H9 (cell line): ENCODE results near the gene PHACTR2. TPM values are rescaled to one million over a fixed set of nuclear protein-coding genes. Genes with fewer than 3 reads are reported as not detected.

ENCODE experiments used
- DNase-seq: peaks from one replicate; pipeline ENCODE4 v3.0.0-alpha.2; 2017
- H2AFZ ChIP-seq: one replicate; pipeline ENCODE4 v1.6.1; 2013; ENCODE audit warnings: mild to moderate bottlenecking, low read length, control low read depth, moderate library complexity
- H2AK5ac ChIP-seq: 2 replicates; pipeline ENCODE4 v1.6.1; 2013; ENCODE audit warnings: low read length, control low read depth, mixed read lengths; ENCODE audit not compliant: insufficient read length
- H2BK120ac ChIP-seq: one replicate; pipeline ENCODE4 v1.6.1; 2013; ENCODE audit warnings: low read depth, mild to moderate bottlenecking, low read length, control low read depth, inconsistent platforms; ENCODE audit not compliant: poor library complexity, severe bottlenecking
- H2BK12ac ChIP-seq: 2 replicates; pipeline ENCODE4 v1.6.1; 2013; ENCODE audit warnings: low read length, control low read depth, mixed read lengths, low read depth; ENCODE audit not compliant: insufficient read length
- H2BK15ac ChIP-seq: 2 replicates; pipeline ENCODE4 v1.6.1; 2013; ENCODE audit warnings: low read depth, low read length, control low read depth
- H2BK20ac ChIP-seq: one replicate; pipeline ENCODE4 v1.6.1; 2013; ENCODE audit warnings: low read depth, mild to moderate bottlenecking, low read length, control low read depth, inconsistent platforms; ENCODE audit not compliant: poor library complexity, severe bottlenecking
- H2BK5ac ChIP-seq: 2 replicates; pipeline ENCODE4 v1.6.1; 2013; ENCODE audit warnings: low read length, control low read depth, mixed read lengths; ENCODE audit not compliant: insufficient read length
- H3K14ac ChIP-seq: 2 replicates; pipeline ENCODE4 v1.6.1; 2013; ENCODE audit warnings: low read length, control low read depth; ENCODE audit not compliant: insufficient read depth
- H3K18ac ChIP-seq: 2 replicates; pipeline ENCODE4 v1.6.1; 2013; ENCODE audit warnings: low read depth, mild to moderate bottlenecking, mixed read lengths, low read length, control low read depth; ENCODE audit not compliant: insufficient read length
- H3K23ac ChIP-seq: 2 replicates; pipeline ENCODE4 v1.6.1; 2013; ENCODE audit warnings: low read length, control low read depth, mixed read lengths, low read depth; ENCODE audit not compliant: insufficient read length
- H3K23me2 ChIP-seq: 2 replicates; pipeline ENCODE4 v1.6.1; 2013; ENCODE audit warnings: low read depth, mild to moderate bottlenecking, mixed read lengths, low read length, control low read depth; ENCODE audit not compliant: insufficient read length, poor library complexity, severe bottlenecking
- H3K27ac ChIP-seq: 2 replicates; pipeline ENCODE4 v1.5.1; 2013; ENCODE audit warnings: low read length, control low read depth, mixed read lengths, low read depth; ENCODE audit not compliant: insufficient read length
- H3K27me3 ChIP-seq: 2 replicates; pipeline ENCODE4 v1.6.1; 2013; ENCODE audit warnings: low read length, control low read depth, inconsistent platforms; ENCODE audit not compliant: insufficient read depth
- H3K4ac ChIP-seq: 2 replicates; pipeline ENCODE4 v1.6.1; 2013; ENCODE audit warnings: low read depth, mild to moderate bottlenecking, control low read depth, inconsistent platforms, low read length, moderate library complexity
- H3K4me1 ChIP-seq: 2 replicates; pipeline ENCODE4 v1.6.1; 2013; ENCODE audit warnings: low read length, control low read depth, inconsistent platforms; ENCODE audit not compliant: insufficient read depth
- H3K4me2 ChIP-seq: 2 replicates; pipeline ENCODE4 v1.6.1; 2013; ENCODE audit warnings: low read length, control low read depth, mixed read lengths; ENCODE audit not compliant: insufficient read length, insufficient read depth
- H3K56ac ChIP-seq: 2 replicates; pipeline ENCODE4 v1.6.1; 2013; ENCODE audit warnings: low read depth, mild to moderate bottlenecking, mixed read lengths, low read length, control low read depth; ENCODE audit not compliant: insufficient read length
- H3K79me1 ChIP-seq: 2 replicates; pipeline ENCODE4 v1.6.1; 2013; ENCODE audit warnings: low read depth, mild to moderate bottlenecking, moderate library complexity, low read length, control low read depth, inconsistent platforms; ENCODE audit not compliant: insufficient read depth, poor library complexity, severe bottlenecking
- H3K79me2 ChIP-seq: 2 replicates; pipeline ENCODE4 v1.6.1; 2013; ENCODE audit warnings: low read length, control low read depth, inconsistent platforms; ENCODE audit not compliant: insufficient read depth
- H3K9ac ChIP-seq: 2 replicates; pipeline ENCODE4 v1.6.1; 2013; ENCODE audit warnings: low read length, control low read depth, mixed read lengths; ENCODE audit not compliant: insufficient read length; ENCODE audit errors: extremely low read depth
- H3K9me3 ChIP-seq: one replicate; pipeline ENCODE4 v1.6.1; 2013; ENCODE audit warnings: low read depth, low read length, inconsistent platforms; ENCODE audit not compliant: control insufficient read depth
- H3T11ph ChIP-seq: one replicate; pipeline ENCODE4 v1.6.1; 2013; ENCODE audit warnings: mild to moderate bottlenecking, low read length, control low read depth, inconsistent platforms
- H4K20me1 ChIP-seq: one replicate; pipeline ENCODE4 v1.6.1; 2013; ENCODE audit not compliant: control insufficient read depth, insufficient read length, insufficient read depth
- H4K5ac ChIP-seq: 2 replicates; pipeline ENCODE4 v1.6.1; 2013; ENCODE audit warnings: low read depth, mild to moderate bottlenecking, mixed read lengths, low read length, control low read depth; ENCODE audit not compliant: insufficient read length
- H4K8ac ChIP-seq: replicated peaks from 2 replicates; pipeline ENCODE4 v1.6.1; 2013; ENCODE audit warnings: low read length, control low read depth, mixed read lengths, low read depth; ENCODE audit not compliant: insufficient read length
- H4K91ac ChIP-seq: 2 replicates; pipeline ENCODE4 v1.6.1; 2013; ENCODE audit warnings: low read depth, mild to moderate bottlenecking, moderate library complexity, mixed read lengths, low read length, control low read depth; ENCODE audit not compliant: insufficient read length
- H3K27ac Mint-ChIP-seq, 3 experiments: 2 replicates in 2 of 3; 3 replicates in 1 of 3; pipeline ENCODE4 v1.8.0; 2020 to 2021; ENCODE audit warnings: mixed read lengths in 3 of 3, mild to moderate bottlenecking in 1 of 3, moderate library complexity in 1 of 3
- H3K27me3 Mint-ChIP-seq: 2 replicates; pipeline ENCODE4 v1.8.0; 2021; ENCODE audit warnings: low read depth, mild to moderate bottlenecking, moderate library complexity, mixed read lengths
- H3K36me3 Mint-ChIP-seq, 3 experiments: 2 replicates in 2 of 3; 3 replicates in 1 of 3; pipeline ENCODE4 v1.8.0; 2020 to 2021; ENCODE audit warnings: low read depth in 3 of 3, mixed read lengths in 3 of 3; ENCODE audit not compliant: insufficient read depth in 1 of 3
- H3K4me1 Mint-ChIP-seq, 2 experiments: 2 replicates each; pipeline ENCODE4 v1.8.0; 2020; ENCODE audit warnings: mixed read lengths in 2 of 2
- H3K4me3 Mint-ChIP-seq, 2 experiments: 2 replicates in 1 of 2; 3 replicates in 1 of 2; pipeline ENCODE4 v1.8.0; 2020 to 2021; ENCODE audit warnings: mild to moderate bottlenecking in 2 of 2, mixed read lengths in 2 of 2, moderate library complexity in 1 of 2
- H3K9me3 Mint-ChIP-seq, 2 experiments: 2 replicates in 1 of 2; 3 replicates in 1 of 2; pipeline ENCODE4 v1.8.0; 2020; ENCODE audit warnings: mild to moderate bottlenecking in 2 of 2, mixed read lengths in 2 of 2, moderate library complexity in 1 of 2
- WGBS: extraction: QIAGEN DNeasy Blood & Tissue Kit; methylation state at CpG from one replicate; pipeline ENCODE4 v1.1.7; 2013; ENCODE audit warnings: missing lambda C conversion rate, low lambda C conversion rate, mixed read lengths; ENCODE audit not compliant: insufficient read length; ENCODE audit errors: extremely low coverage; 5-methylcytosine and 5-hydroxymethylcytosine counted together
- total RNA-seq: library from RNA; stranded (reverse); gene quantifications from 2 replicates; pipeline ENCODE4 v1.2.1, GENCODE V29; 2021
- TF ChIP-seq, protein P1 (sequence below): fragments of 200-600 bp; sonication (generic); conservative IDR thresholded peaks from 3 replicates; pipeline ENCODE4 v1.8.0; 2021; ENCODE audit warnings: antibody characterized with exemption, mild to moderate bottlenecking

PHACTR2 gene
- total RNA-seq, 1 experiment from 2014 or later, result 131 TPM

DNA sequence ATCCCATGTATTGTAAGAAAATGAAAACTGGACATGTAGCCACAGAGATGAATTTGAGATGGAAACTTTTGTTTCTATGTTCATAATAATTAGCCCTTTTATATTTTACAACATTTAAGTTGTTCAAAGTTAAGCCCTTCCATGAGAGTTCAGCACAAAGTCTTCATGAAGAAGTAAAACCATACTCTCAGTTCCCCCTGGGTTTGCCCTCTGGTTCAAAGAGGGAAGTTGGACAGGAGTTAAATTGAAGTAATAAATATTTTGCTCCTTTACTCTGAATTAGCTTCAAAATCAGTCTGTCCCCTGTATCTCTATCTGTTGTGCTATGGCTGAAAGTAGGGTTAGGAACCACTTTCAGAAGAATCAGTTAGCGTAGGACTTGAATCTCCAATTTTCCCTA, 31.1 kb downstream of the PHACTR2 start:
- peaks cover 10 to 19% of the 10 kb centered on the region in 2 experiments for H3K4me1 Mint-ChIP-seq
- H3K79me2 ChIP-seq, result no peaks in the 10 kb centered on the region; the same call in 1 of the 2 replicates

More for the DNA sequence above, 31.1 kb downstream of the PHACTR2 start:
- H3K14ac ChIP-seq, result no peak overlapping the region
- Mint-ChIP-seq H3K9me3 (peaks cover 12 to 15% of the 10 kb centered on the region in 2 experiments; a peak in 3 of 5 replicates), H3K27me3 (no peaks in the 10 kb centered on the region), H3K4me3 (no peak overlapping the region), H3K36me3 (peaks cover 25 to 44% (median 37%) of the 10 kb centered on the region in 3 experiments), H3K27ac (no peak overlapping the region)
- H2AK5ac ChIP-seq, result no peak overlapping the region
- H4K8ac ChIP-seq, result no peak overlapping the region
- no CpG with 5 or more reads among the region's 1 CpG for WGBS
- no peak for DNase-seq
- no peak overlapping the region for H3K23ac ChIP-seq
- H4K20me1 ChIP-seq, result no peaks in the 10 kb centered on the region
- H3K4ac ChIP-seq, result no peak overlapping the region
- H3K4me2 ChIP-seq, result no peak overlapping the region
- H2BK120ac ChIP-seq, result no peak overlapping the region
- H2BK20ac ChIP-seq, result no peak overlapping the region
- H3K9ac ChIP-seq, result no peak overlapping the region
- no peak overlapping the region for H4K5ac ChIP-seq
- no peak overlapping the region for H4K91ac ChIP-seq
- H2BK12ac ChIP-seq, result no peak overlapping the region
- no peaks in the 10 kb centered on the region for H3K27me3 ChIP-seq
- peaks cover 3% of the 10 kb centered on the region; the same call in 1 of the 2 replicates for H3K4me1 ChIP-seq
- H3K23me2 ChIP-seq, result no peaks in the 10 kb centered on the region
- H3T11ph ChIP-seq, result no peak overlapping the region
- no peak overlapping the region for H2BK5ac ChIP-seq
- TF ChIP-seq, protein P1, sequence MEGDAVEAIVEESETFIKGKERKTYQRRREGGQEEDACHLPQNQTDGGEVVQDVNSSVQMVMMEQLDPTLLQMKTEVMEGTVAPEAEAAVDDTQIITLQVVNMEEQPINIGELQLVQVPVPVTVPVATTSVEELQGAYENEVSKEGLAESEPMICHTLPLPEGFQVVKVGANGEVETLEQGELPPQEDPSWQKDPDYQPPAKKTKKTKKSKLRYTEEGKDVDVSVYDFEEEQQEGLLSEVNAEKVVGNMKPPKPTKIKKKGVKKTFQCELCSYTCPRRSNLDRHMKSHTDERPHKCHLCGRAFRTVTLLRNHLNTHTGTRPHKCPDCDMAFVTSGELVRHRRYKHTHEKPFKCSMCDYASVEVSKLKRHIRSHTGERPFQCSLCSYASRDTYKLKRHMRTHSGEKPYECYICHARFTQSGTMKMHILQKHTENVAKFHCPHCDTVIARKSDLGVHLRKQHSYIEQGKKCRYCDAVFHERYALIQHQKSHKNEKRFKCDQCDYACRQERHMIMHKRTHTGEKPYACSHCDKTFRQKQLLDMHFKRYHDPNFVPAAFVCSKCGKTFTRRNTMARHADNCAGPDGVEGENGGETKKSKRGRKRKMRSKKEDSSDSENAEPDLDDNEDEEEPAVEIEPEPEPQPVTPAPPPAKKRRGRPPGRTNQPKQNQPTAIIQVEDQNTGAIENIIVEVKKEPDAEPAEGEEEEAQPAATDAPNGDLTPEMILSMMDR, result no peak
- H3K27ac ChIP-seq, result no peak overlapping the region
- peaks cover 9% of the 10 kb centered on the region for H3K79me1 ChIP-seq
- H3K18ac ChIP-seq, result no peak overlapping the region
- no peaks in the 10 kb centered on the region for H3K9me3 ChIP-seq
- H3K56ac ChIP-seq, result no peak overlapping the region
- no peak overlapping the region for H2BK15ac ChIP-seq
- H2AFZ ChIP-seq, result no peak overlapping the region
